NCI-H526 treated with DMSO at 0.1 percent for 48 hours (cell line): Measurements from ENCODE around the gene LAMTOR5.
"Not testable (repeated sequence)": the region's sequence is repeated elsewhere in the genome, so short reads cannot be mapped to it uniquely, and the experiment has no call there.

ENCODE experiments used
- DNase-seq: peaks from one replicate; lab custom pipeline; 2025; lab: John Stamatoyannopoulos, UW

LAMTOR5 gene

GRCh38 chr1:110426854-110427253 is 19.4 kb upstream of the LAMTOR5 start:
- DNase-seq = no peak

GRCh38 chr1:110425612-110426152 is 18.2 kb upstream of the LAMTOR5 start:
- DNase-seq = no peak

GRCh38 chr1:110424699-110425611 is 17.5 kb upstream of the LAMTOR5 start:
- DNase-seq = no peak

- DNase-seq = no peak
These were observed 13.6 kb upstream of the LAMTOR5 start for GRCh38 chr1:110420874-110421793.

GRCh38 chr1:110420023-110420662 is 12.6 kb upstream of the LAMTOR5 start:
- no peak for DNase-seq

DNA sequence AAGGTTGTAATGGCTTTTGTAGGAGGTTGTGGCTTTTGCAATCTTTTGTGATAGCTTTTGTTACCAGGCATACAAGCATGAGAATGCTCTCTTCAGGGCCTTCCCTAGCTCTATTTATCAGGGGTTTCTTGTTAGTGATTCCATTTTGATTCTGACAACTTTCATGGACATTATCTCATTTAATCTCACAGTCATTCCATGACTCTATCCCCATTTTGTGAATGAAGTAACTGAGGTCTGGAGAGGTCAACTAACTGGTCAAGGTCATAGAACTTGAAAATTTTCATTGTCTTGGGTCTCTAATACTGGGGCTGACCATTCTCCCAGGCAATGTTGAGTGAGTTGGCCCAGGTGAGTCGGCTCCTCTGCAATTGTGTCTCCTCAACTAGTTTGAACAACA is 11.2 kb upstream of the LAMTOR5 start:
- no peak for DNase-seq

- not testable (repeated sequence) for DNase-seq
These were observed 5.6 kb upstream of the LAMTOR5 start for GRCh38 chr1:110413045-110413444.

GRCh38 chr1:110412576-110412975 is 5.1 kb upstream of the LAMTOR5 start:
- DNase-seq = peak; percentile 57

DNA sequence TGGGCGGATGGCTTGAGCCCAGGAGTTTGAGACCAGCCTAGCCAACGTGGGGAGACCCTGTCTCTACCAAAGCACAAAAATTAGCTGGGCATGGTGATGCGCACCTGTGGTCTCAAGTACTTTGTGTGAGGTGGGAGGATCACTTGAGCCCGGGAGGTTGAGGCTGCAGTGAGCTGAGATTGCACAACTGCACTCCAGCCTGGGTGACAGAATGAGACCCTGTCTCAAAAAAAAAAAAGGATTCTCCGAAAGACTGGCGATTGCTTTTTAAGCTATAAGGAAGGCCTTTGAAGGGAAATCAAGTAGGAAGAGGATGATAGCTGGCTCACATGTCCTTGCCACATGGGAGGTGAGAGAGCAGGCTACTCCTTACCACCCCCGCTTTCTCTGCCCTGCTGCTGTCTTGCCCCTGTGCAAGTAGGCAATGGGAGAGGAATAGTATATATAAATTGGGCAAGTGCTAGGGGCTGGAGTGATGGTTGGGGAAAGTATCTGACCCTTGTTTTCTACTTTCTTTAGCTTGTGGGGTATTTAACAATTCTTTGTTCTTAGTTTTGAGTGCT is 3.8 kb upstream of the LAMTOR5 start:
- DNase-seq = no peak

DNA sequence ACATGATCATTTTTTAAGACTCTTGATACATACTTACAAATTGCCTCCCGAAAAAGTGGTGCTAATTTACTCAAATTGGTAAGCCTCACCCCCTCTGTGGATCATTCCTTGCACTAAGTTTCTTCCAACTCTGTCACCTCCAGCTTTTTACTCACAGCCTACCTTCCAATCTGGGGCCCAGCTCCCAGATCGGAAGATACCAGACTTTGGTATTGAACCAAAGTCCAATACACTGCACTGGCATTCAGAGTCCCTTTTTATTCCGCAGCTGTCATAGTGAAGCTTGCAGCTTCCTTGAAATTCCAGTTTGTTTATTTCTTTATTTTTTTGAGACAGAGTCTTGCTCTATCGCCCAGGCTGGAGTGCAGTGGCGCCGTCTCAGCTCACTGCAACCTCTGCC is 1.8 kb upstream of the LAMTOR5 start:
- no peak for DNase-seq

DNA sequence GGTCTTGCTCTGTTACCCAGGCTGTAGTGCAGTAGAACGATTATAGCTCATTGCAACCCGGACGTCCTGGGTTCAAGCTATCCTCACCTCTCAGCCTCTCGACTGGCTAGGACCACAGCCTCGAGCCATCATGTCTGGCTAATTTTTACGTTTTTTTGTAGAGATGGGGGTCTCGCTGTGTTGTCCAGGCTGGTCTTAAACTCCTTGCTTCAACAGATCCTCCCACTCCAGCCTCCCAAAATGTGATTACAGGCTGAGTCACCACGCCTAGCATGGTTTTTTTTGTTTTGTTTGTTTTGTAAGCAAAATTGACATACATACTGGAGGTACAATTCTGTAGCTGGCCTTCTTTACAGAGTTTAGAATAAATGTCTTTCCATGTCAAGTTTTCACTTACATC is 994 bp upstream of the LAMTOR5 start:
- DNase-seq = no peak

GRCh38 chr1:110406407-110406806 is 1.1 kb downstream of the LAMTOR5 start:
- not testable (repeated sequence) for DNase-seq

DNA sequence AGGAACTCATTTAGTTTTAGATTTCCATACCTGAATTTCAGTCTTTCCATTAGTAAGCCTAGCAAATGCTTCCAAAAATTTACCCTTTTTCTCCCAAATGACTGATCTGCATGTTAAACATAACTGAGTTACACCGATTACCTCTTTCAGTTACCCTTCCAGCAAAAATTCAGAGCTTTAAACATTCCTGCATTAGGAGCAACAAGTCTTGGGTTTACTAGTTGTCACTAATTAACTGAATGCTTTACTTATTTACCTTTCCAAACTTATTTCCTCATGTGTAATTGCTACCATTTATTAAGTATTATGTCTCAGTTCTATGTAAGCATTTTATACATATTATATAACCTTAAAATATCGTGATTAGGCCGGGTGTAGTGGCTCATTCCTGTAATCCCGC is 3.1 kb downstream of the LAMTOR5 start:
- no peak for DNase-seq

DNA sequence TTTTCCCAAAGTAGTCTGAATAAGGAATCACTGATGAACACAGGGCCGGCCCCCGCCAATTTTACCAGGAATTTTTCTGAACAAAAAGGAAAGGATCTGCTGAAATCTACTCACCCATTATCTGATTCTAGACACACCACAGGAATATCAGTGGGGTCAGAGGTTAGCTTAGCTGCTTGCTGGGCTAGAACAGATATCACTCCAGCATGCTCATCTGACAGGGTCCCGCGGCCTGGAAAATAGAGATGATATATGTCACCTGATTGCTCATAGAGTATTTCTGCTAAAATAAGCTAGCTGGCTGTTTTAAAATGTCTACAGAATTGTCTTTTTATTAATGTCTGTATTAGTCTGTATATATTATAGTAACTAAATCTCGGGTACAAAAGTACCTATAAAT is 3.7 kb downstream of the LAMTOR5 start:
- no peak for DNase-seq

- DNase-seq = not testable (repeated sequence)
These were observed 11.1 kb downstream of the LAMTOR5 start for GRCh38 chr1:110396259-110396958.

DNA sequence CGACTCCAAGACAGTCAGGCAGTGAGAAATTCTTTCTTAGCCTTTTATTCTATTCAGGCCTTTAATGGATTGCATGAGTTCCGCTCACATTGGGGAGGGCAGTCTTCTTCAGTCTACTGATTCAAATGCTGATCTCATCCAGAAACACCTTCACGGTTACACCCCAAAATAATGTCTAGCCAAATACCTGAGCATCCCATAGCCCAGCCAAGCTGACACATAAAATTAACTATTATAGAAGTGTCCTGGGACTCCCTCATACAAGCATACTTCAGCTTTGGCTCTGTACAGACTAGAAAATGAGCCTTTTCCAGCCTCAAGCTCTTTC is 13.0 kb downstream of the LAMTOR5 start:
- no peak for DNase-seq

- DNase-seq = no peak
These were observed 13.6 kb downstream of the LAMTOR5 start for GRCh38 chr1:110393691-110394492.

GRCh38 chr1:110393286-110393685 is 14.2 kb downstream of the LAMTOR5 start:
- DNase-seq = no peak

DNA sequence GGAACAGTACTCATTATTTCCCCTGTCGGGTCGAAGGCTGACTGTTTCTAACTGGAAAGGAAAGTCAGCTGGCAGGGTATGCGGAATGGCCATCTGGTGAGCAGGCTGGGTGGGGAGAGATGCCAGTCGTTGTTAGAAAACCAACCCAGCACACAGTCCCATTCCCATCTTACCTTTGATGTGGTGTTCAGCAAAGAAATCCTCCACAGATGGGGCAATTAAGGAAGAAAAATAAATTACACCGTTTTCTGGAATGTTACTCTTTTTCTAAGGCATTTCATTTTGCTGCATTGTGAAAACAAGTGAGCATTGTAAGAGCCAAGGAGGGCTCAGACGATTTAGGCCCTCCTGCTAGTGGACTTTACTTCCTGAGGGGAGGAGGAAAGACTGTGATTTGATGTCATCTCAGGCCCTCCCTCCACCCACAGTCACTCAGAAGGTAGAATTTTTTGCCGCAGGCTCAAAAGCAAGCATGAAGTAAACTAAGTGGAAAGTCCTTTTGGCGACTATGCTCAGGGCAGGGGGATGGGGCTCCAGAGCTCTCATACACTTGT is 16.7 kb downstream of the LAMTOR5 start, which contains the start of gene SLC16A4:
Gene SLC16A4, minus strand, starts transcription at position 335 of the 554 bp plus-strand sequence. CDS start 1,703 bp downstream, outside the sequence.
- DNase-seq = no peak

GRCh38 chr1:110390096-110390495 is 17.4 kb downstream of the LAMTOR5 start:
- DNase-seq = no peak
